H1 (cell line): Measurements from ENCODE around the gene COL21A1. TPM values are rescaled to one million over a fixed set of nuclear protein-coding genes. Genes with fewer than 3 reads are reported as not detected.

ENCODE experiments used
- CTCF ChIA-PET: fragments of 300-600 bp; sonication (Branson Sonifier 250); formaldehyde crosslinking; loops from one replicate; lab custom pipeline; 2021; ENCODE audit not compliant: partially characterized antibody; lab: Charles Lee
- POLR2A ChIA-PET: fragments of 300-600 bp; sonication (Branson Sonifier 250); formaldehyde crosslinking; loops from one replicate; lab custom pipeline; 2021; ENCODE audit warnings: inconsistent platforms; ENCODE audit not compliant: partially characterized antibody; lab: Charles Lee
- DNase-seq, 2 experiments: peaks; one replicate each; pipeline versions ENCODE4 v3.0.0 to v3.0.0-alpha.2; 2010 to 2022; ENCODE audit warnings: low spot score in 2 of 2, low read depth in 1 of 2, mixed read lengths in 1 of 2
- FAIRE-seq: peaks from 2 replicates; lab custom pipeline; 2011; peaks lifted over from hg19 to GRCh38; lab: Jason Lieb, UNC
- H2AFZ ChIP-seq: 2 replicates; pipeline ENCODE4 v1.8.1; 2012; ENCODE audit warnings: low read length, inconsistent platforms
- H2AK5ac ChIP-seq: 2 replicates; pipeline ENCODE4 v1.6.1; 2013; ENCODE audit warnings: low read depth, low read length
- H2BK120ac ChIP-seq: replicated peaks from 2 replicates; pipeline ENCODE3; 2013; ENCODE audit warnings: low read depth, low read length, inconsistent platforms
- H2BK12ac ChIP-seq: 2 replicates; pipeline ENCODE4 v1.6.1; 2013; ENCODE audit warnings: low read depth, low read length
- H2BK15ac ChIP-seq: 2 replicates; pipeline ENCODE4 v1.6.1; 2013; ENCODE audit warnings: low read length
- H2BK20ac ChIP-seq: 2 replicates; pipeline ENCODE4 v1.6.1; 2013; ENCODE audit warnings: low read length
- H2BK5ac ChIP-seq: 2 replicates; pipeline ENCODE4 v1.6.1; 2013; ENCODE audit warnings: low read depth, low read length
- H3K14ac ChIP-seq: 2 replicates; pipeline ENCODE4 v1.6.1; 2013; ENCODE audit warnings: inconsistent platforms; ENCODE audit not compliant: insufficient read length
- H3K18ac ChIP-seq: 2 replicates; pipeline ENCODE4 v1.6.1; 2013; ENCODE audit warnings: low read length; ENCODE audit errors: extremely low read depth
- H3K23ac ChIP-seq: 2 replicates; pipeline ENCODE4 v1.6.1; 2013; ENCODE audit warnings: inconsistent platforms; ENCODE audit not compliant: insufficient read length
- H3K23me2 ChIP-seq: 2 replicates; pipeline ENCODE4 v1.6.1; 2013; ENCODE audit warnings: low read depth, low read length
- H3K27ac ChIP-seq: 2 replicates; pipeline ENCODE4 v1.6.1; 2011; ENCODE audit warnings: low read depth, low read length, inconsistent platforms
- H3K27me3 ChIP-seq, 4 experiments: replicated peaks in 1 of 4; 1 replicate in 1 of 4; 2 replicates in 3 of 4; pipeline versions ENCODE4 v1.6.1 to v1.8.1; 2011 to 2013; ENCODE audit warnings: low read length in 3 of 4, mild to moderate bottlenecking in 3 of 4, inconsistent platforms in 2 of 4, mixed read lengths in 2 of 4, moderate library complexity in 1 of 4; ENCODE audit not compliant: control insufficient read depth in 3 of 4, insufficient read depth in 3 of 4; ENCODE audit errors: extremely low read depth in 1 of 4
- H3K36me3 ChIP-seq, 4 experiments: 2 replicates each; pipeline versions ENCODE4 v1.6.1 to v1.8.1; 2011 to 2013; ENCODE audit warnings: mild to moderate bottlenecking in 4 of 4, low read length in 3 of 4, moderate library complexity in 2 of 4, control low read depth in 1 of 4, inconsistent platforms in 1 of 4; ENCODE audit not compliant: insufficient read depth in 4 of 4, control insufficient read depth in 2 of 4
- H3K4ac ChIP-seq: replicated peaks from 2 replicates; pipeline ENCODE3; 2013; ENCODE audit warnings: low read length, low read depth, mixed read lengths, inconsistent platforms; ENCODE audit not compliant: insufficient read length
- H3K4me1 ChIP-seq, 4 experiments: replicated peaks in 1 of 4; 1 replicate in 1 of 4; 2 replicates in 3 of 4; pipeline versions ENCODE4 v1.6.1 to v1.8.1; 2011 to 2013; ENCODE audit warnings: low read length in 3 of 4, inconsistent platforms in 2 of 4, mixed read lengths in 1 of 4; ENCODE audit not compliant: insufficient read depth in 4 of 4, control insufficient read depth in 3 of 4
- H3K4me2 ChIP-seq, 2 experiments: 2 replicates each; pipeline versions ENCODE4 v1.6.1 to v1.8.1; 2011 to 2013; ENCODE audit warnings: low read depth in 2 of 2, low read length in 2 of 2, control low read depth in 1 of 2, inconsistent platforms in 1 of 2, mild to moderate bottlenecking in 1 of 2; ENCODE audit not compliant: insufficient read depth in 1 of 2
- H3K4me3 ChIP-seq, 4 experiments: fragments of 200-600, 300-600 bp in 1 of 4; sonication (generic), shearing (Covaris generic), sonication (Bioruptor Twin) in 1 of 4; 2 replicates each; pipeline versions ENCODE4 v1.5.1 to v1.8.1; 2011 to 2016; ENCODE audit warnings: low read length in 4 of 4, low read depth in 3 of 4, control low read depth in 2 of 4, inconsistent platforms in 2 of 4, mild to moderate bottlenecking in 2 of 4, mixed read lengths in 1 of 4, moderate library complexity in 1 of 4; ENCODE audit not compliant: insufficient read depth in 2 of 4; ENCODE audit errors: extremely low read depth in 1 of 4
- H3K56ac ChIP-seq: replicated peaks from 2 replicates; pipeline ENCODE3; 2013; ENCODE audit warnings: low read depth, mild to moderate bottlenecking, mixed read lengths, low read length, inconsistent platforms; ENCODE audit not compliant: insufficient read length
- H3K79me1 ChIP-seq: 2 replicates; pipeline ENCODE4 v1.6.1; 2013; ENCODE audit warnings: low read depth, low read length, control low read depth
- H3K79me2 ChIP-seq, 2 experiments: 2 replicates each; pipeline versions ENCODE4 v1.6.1 to v1.8.1; 2012 to 2013; ENCODE audit warnings: low read length in 2 of 2, mild to moderate bottlenecking in 2 of 2, inconsistent platforms in 1 of 2; ENCODE audit not compliant: insufficient read depth in 2 of 2, control insufficient read depth in 1 of 2
- H3K9ac ChIP-seq, 4 experiments: replicated peaks in 1 of 4; 1 replicate in 1 of 4; 2 replicates in 3 of 4; pipeline versions ENCODE4 v1.6.1 to v1.8.1; 2011 to 2013; ENCODE audit warnings: low read depth in 3 of 4, low read length in 3 of 4, control low read depth in 2 of 4, mild to moderate bottlenecking in 2 of 4, moderate library complexity in 2 of 4, inconsistent platforms in 1 of 4; ENCODE audit errors: extremely low read depth in 1 of 4
- H3K9me3 ChIP-seq, 2 experiments: 2 replicates each; pipeline versions ENCODE4 v1.6.1 to v1.8.1; 2012 to 2013; ENCODE audit warnings: mild to moderate bottlenecking in 2 of 2, moderate library complexity in 2 of 2, control low read depth in 1 of 2, inconsistent platforms in 1 of 2, low read depth in 1 of 2, low read length in 1 of 2, mixed read lengths in 1 of 2; ENCODE audit not compliant: insufficient read depth in 2 of 2
- H4K20me1 ChIP-seq, 2 experiments: replicated peaks in 1 of 2; 2 replicates each; pipeline versions ENCODE3 to v1.8.1; 2011 to 2013; ENCODE audit warnings: inconsistent platforms in 2 of 2, low read length in 2 of 2, mild to moderate bottlenecking in 1 of 2; ENCODE audit not compliant: insufficient read depth in 2 of 2, control insufficient read depth in 1 of 2
- H4K5ac ChIP-seq: 2 replicates; pipeline ENCODE4 v1.6.1; 2013; ENCODE audit warnings: low read length, low read depth, mixed read lengths, inconsistent platforms; ENCODE audit not compliant: insufficient read length
- H4K8ac ChIP-seq: 2 replicates; pipeline ENCODE4 v1.8.0; 2013; ENCODE audit warnings: mild to moderate bottlenecking, moderate library complexity, low read length, inconsistent platforms; ENCODE audit not compliant: insufficient read depth; ENCODE audit errors: extremely low read depth
- H4K91ac ChIP-seq: replicated peaks from 2 replicates; pipeline ENCODE3; 2013; ENCODE audit warnings: low read length, mixed read lengths, inconsistent platforms; ENCODE audit not compliant: insufficient read length
- ASH2L ChIP-seq: fragments of 200-600, 300-600 bp; sonication (generic); IDR thresholded peaks from one replicate; pipeline ENCODE4 v1.7.1; 2017; ENCODE audit warnings: low read length
- BRCA1 ChIP-seq: IDR thresholded peaks from 2 replicates; pipeline ENCODE4 v1.6.1; 2012; ENCODE audit warnings: low read depth, low read length, improper control_type of control experiment
- GABPA ChIP-seq: IDR thresholded peaks from 2 replicates; pipeline ENCODE4 v1.6.1; 2011; ENCODE audit warnings: mild to moderate bottlenecking, low read length, moderate library complexity, borderline replicate concordance; ENCODE audit not compliant: insufficient read depth
- KDM4A ChIP-seq: IDR thresholded peaks from one replicate; pipeline ENCODE4 v1.7.1; 2012; ENCODE audit warnings: low read depth, mild to moderate bottlenecking, moderate library complexity, low read length, inconsistent platforms; ENCODE audit not compliant: severe bottlenecking
- MAX ChIP-seq: IDR thresholded peaks from 2 replicates; pipeline ENCODE4 v1.6.1; 2012; ENCODE audit warnings: inconsistent platforms
- POLR2A ChIP-seq, 2 experiments: IDR thresholded peaks; 1 replicate in 1 of 2; 2 replicates in 1 of 2; pipeline ENCODE4 v1.6.1; 2011; ENCODE audit warnings: low read depth in 2 of 2, low read length in 2 of 2, mild to moderate bottlenecking in 2 of 2; ENCODE audit errors: control extremely low read depth in 1 of 2
- RBBP5 ChIP-seq: IDR thresholded peaks from 2 replicates; pipeline ENCODE4 v1.7.1; 2012; ENCODE audit warnings: low read depth, mild to moderate bottlenecking, inconsistent platforms, low read length, moderate library complexity, borderline replicate concordance
- RNF2 ChIP-seq: fragments of 200-900, 300-1000 bp; sonication (generic); IDR thresholded peaks from 2 replicates; pipeline ENCODE4 v1.7.1; 2016; ENCODE audit warnings: borderline replicate concordance, low read depth, mild to moderate bottlenecking, antibody characterized with exemption, low read length; ENCODE audit not compliant: poor library complexity, severe bottlenecking; ENCODE audit errors: missing control alignments
- RXRA ChIP-seq: IDR thresholded peaks from 2 replicates; pipeline ENCODE4 v1.6.1; 2011; ENCODE audit warnings: low read depth, mild to moderate bottlenecking, low read length, moderate library complexity; ENCODE audit not compliant: insufficient read depth
- SP1 ChIP-seq: IDR thresholded peaks from 2 replicates; pipeline ENCODE4 v1.6.1; 2011; ENCODE audit warnings: low read depth, low read length
- SRF ChIP-seq: IDR thresholded peaks from 2 replicates; pipeline ENCODE4 v1.6.1; 2011; ENCODE audit warnings: mild to moderate bottlenecking, low read depth, low read length, moderate library complexity
- TAF7 ChIP-seq: optimal IDR thresholded peaks from 2 replicates; pipeline ENCODE3; 2011; ENCODE audit warnings: low read depth, mild to moderate bottlenecking, inconsistent platforms, low read length, moderate library complexity, borderline replicate concordance
- WGBS, 2 experiments: shearing (Covaris generic) in 1 of 2; methylation state at CpG; one replicate each; pipeline versions ENCODE4 v1.1.6 to v1.1.7; 2013 to 2015; ENCODE audit warnings: low lambda C conversion rate in 2 of 2, mixed read lengths in 2 of 2, inconsistent platforms in 1 of 2, low coverage in 1 of 2, missing lambda C conversion rate in 1 of 2; ENCODE audit not compliant: insufficient replicate concordance in 2 of 2, insufficient coverage in 1 of 2, insufficient read length in 1 of 2; ENCODE audit errors: extremely low coverage in 1 of 2, missing lambda C conversion rate in 1 of 2; 5-methylcytosine and 5-hydroxymethylcytosine counted together
- polyA plus RNA-seq, 7 experiments: library from polyadenylated mRNA; depleted of rRNA in 3 of 7; stranded (reverse) in 5 of 7; unstranded in 2 of 7; fragments of >200 nt in 5 of 7; fragments of 200-250 nt in 2 of 7; gene quantifications; 1 replicate in 5 of 7; 2 replicates in 1 of 7; 4 replicates in 1 of 7; pipeline versions ENCODE4 v1.2.1 to v1.2.3, GENCODE V29; 2011 to 2013; ENCODE audit warnings: missing spikeins in 2 of 7, mixed read lengths in 2 of 7
- total RNA-seq: library from RNA; stranded (reverse); fragmentation: NEBNext Ultra II Directional; extraction: Animal tissue kit (Norgen Biotek cat#: 25700); gene quantifications from 2 replicates; pipeline ENCODE4 v1.2.1, GENCODE V29; 2021
- TF ChIP-seq, protein P1 (sequence below): IDR thresholded peaks from 2 replicates; pipeline ENCODE4 v1.6.1; 2012; ENCODE audit warnings: low read length, inconsistent platforms

Gene COL21A1
- total and polyA plus RNA-seq, 2 of the 8 experiments (the other 6 are each of a cell fraction or from before 2014, with no cell fraction given), result 1.6 to 3.4 TPM

DNA sequence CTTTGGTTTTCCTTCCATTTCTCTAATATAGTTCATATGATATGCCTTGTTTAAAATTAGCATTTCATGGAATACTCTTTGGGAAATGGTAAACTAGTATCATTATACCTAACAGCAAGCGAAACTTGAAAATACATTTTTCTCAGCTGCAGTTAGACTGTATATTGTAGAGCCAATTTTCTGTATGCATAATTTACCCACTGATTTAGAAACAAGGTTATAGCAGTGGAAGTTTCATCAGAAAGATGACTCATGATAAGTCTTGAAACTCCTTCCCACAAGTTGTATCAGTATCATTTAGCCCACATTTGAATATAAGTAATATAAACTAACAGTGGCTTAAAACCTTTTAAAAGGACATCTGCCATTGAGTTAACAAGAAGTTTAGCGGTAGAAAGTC lies 207.2 kb downstream of the COL21A1 start:
- 89% methylated on average over 2 of the region's 2 CpGs; no CpG with 5 or more reads in 1 of the 2 experiments for WGBS, 2 experiments
- FAIRE-seq, result no peak
- no peak for TF ChIP-seq RNF2
- no peak for TF ChIP-seq KDM4A
- no peak for TF ChIP-seq SRF
- no peak for TF ChIP-seq ASH2L
- no peak for TF ChIP-seq SP1
- TF ChIP-seq TAF7, result no peak
- TF ChIP-seq RXRA, result no peak
- TF ChIP-seq POLR2A (IDR thresholded peaks at IDR 0.05; ENCODE audit: control extremely low read depth in 1 of 2, low read depth in 2 of 2, low read length in 2 of 2), result no peak
- TF ChIP-seq GABPA, result no peak
- TF ChIP-seq MAX, result no peak
- TF ChIP-seq RBBP5, result no peak
- TF ChIP-seq, protein P1, sequence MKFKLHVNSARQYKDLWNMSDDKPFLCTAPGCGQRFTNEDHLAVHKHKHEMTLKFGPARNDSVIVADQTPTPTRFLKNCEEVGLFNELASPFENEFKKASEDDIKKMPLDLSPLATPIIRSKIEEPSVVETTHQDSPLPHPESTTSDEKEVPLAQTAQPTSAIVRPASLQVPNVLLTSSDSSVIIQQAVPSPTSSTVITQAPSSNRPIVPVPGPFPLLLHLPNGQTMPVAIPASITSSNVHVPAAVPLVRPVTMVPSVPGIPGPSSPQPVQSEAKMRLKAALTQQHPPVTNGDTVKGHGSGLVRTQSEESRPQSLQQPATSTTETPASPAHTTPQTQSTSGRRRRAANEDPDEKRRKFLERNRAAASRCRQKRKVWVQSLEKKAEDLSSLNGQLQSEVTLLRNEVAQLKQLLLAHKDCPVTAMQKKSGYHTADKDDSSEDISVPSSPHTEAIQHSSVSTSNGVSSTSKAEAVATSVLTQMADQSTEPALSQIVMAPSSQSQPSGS, result no peak
- TF ChIP-seq BRCA1, result no peak

More for the DNA sequence above, 207.2 kb downstream of the COL21A1 start:
- no peak overlapping the region for H2BK15ac ChIP-seq
- H2AK5ac ChIP-seq, result no peak overlapping the region
- no peak overlapping the region for H3K14ac ChIP-seq
- H2BK20ac ChIP-seq, result no peak overlapping the region
- no peak overlapping the region for H3K4me3 ChIP-seq
- no peak overlapping the region for H3K4ac ChIP-seq
- H3K18ac ChIP-seq, result no peak overlapping the region
- H2AFZ ChIP-seq, result no peak overlapping the region
- H3K23me2 ChIP-seq, result no peaks in the 10 kb centered on the region
- no peaks in the 10 kb centered on the region for H3K79me2 ChIP-seq
- H3K9ac ChIP-seq, result no peak overlapping the region
- ChIA-PET POLR2A (no interaction called here), CTCF (interaction anchor here (1.3 to 1.5 kb wide), 2 partner anchors 10 to 12 kb away, joined by 3 to 6 read pairs; no protein-coding TSS in a partner anchor)
- no peak overlapping the region for H4K91ac ChIP-seq
- no peak overlapping the region for H3K27ac ChIP-seq
- DNase-seq, result no peak
- H3K27me3 ChIP-seq, result no peaks in the 10 kb centered on the region
- H4K5ac ChIP-seq, result no peak overlapping the region
- no peak overlapping the region for H3K4me2 ChIP-seq
- H2BK12ac ChIP-seq, result no peak overlapping the region
- H3K9me3 ChIP-seq, result no peaks in the 10 kb centered on the region
- no peak overlapping the region for H4K8ac ChIP-seq
- no peaks in the 10 kb centered on the region for H3K36me3 ChIP-seq
- no peak overlapping the region for H2BK120ac ChIP-seq
- no peaks in the 10 kb centered on the region for H4K20me1 ChIP-seq
- no peaks in the 10 kb centered on the region for H3K79me1 ChIP-seq
- H3K56ac ChIP-seq, result no peak overlapping the region
- no peaks in the 10 kb centered on the region for H3K4me1 ChIP-seq
- no peak overlapping the region for H2BK5ac ChIP-seq
- H3K23ac ChIP-seq, result no peak overlapping the region
